K562 (cell line): ENCODE results near the gene CST8. TPM values are rescaled to one million over a fixed set of nuclear protein-coding genes. Genes with fewer than 3 reads are reported as not detected.

Experiments used
- ATAC-seq: fragments of 200-7000 bp; cut with Tn5 transposase; 3 replicates; pipeline ENCODE4 v1.9.1; 2020; ENCODE audit warnings: moderate library complexity
- BruUV-seq: library from RNA; stranded (reverse); fragments of 400-500 nt; replicated peaks from 2 replicates; lab custom pipeline; 2021; lab: Mats Ljungman, UMichigan
- CTCF ChIA-PET: fragments of 300-600 bp; formaldehyde crosslinking; extraction: SDS; loops from one replicate; lab custom pipeline; 2021; ENCODE audit warnings: low intra/inter-chr PET ratio; lab: Yijun Ruan, JAX
- POLR2A ChIA-PET: fragments of 300-600, 350-650 bp; sonication (Branson Sonifier 250); formaldehyde crosslinking; extraction: SDS; loops from one replicate; lab custom pipeline; 2021; ENCODE audit warnings: antibody characterized with exemption, inconsistent platforms; lab: Yijun Ruan, JAX
- DNase-seq, 4 experiments: peaks; one replicate each; pipeline versions ENCODE4 v3.0.0 to v3.0.0-alpha.2; 2011 to 2018; ENCODE audit warnings: low spot score in 3 of 4, mixed read lengths in 3 of 4; ENCODE audit errors: extremely low read depth in 1 of 4
- FAIRE-seq: peaks from 2 replicates; lab custom pipeline; 2011; peaks lifted over from hg19 to GRCh38; lab: Jason Lieb, UNC
- H2AFZ ChIP-seq: 2 replicates; pipeline ENCODE4 v1.6.0; 2011; ENCODE audit warnings: low read depth, low read length, control low read depth, inconsistent platforms
- H3K27ac ChIP-seq: fragments of 200-600 bp; 3 replicates; pipeline ENCODE4 v1.8.0; 2011; ENCODE audit warnings: low read depth, mild to moderate bottlenecking, control low read depth, inconsistent platforms, low read length, moderate library complexity, mixed read lengths; ENCODE audit errors: extremely low read depth
- H3K27me3 ChIP-seq, 2 experiments: fragments of 300-600 bp in 1 of 2; 2 replicates in 1 of 2; 3 replicates in 1 of 2; pipeline versions ENCODE4 v1.6.0 to v1.8.0; 2011; ENCODE audit warnings: inconsistent platforms in 2 of 2, low read length in 2 of 2, mild to moderate bottlenecking in 1 of 2, mixed read lengths in 1 of 2, moderate library complexity in 1 of 2; ENCODE audit not compliant: control insufficient read depth in 2 of 2, insufficient read depth in 2 of 2
- H3K36me3 ChIP-seq: fragments of 300-600 bp; 3 replicates; pipeline ENCODE4 v1.8.0; 2011; ENCODE audit warnings: mild to moderate bottlenecking, low read length, inconsistent platforms; ENCODE audit not compliant: control insufficient read depth, insufficient read depth
- H3K4me1 ChIP-seq, 2 experiments: fragments of 200-600 bp in 1 of 2; replicated peaks in 1 of 2; 2 replicates in 1 of 2; 3 replicates in 1 of 2; pipeline versions ENCODE4 v1.5.1 to v1.8.0; 2011; ENCODE audit warnings: inconsistent platforms in 2 of 2, low read length in 2 of 2, mild to moderate bottlenecking in 1 of 2, mixed read lengths in 1 of 2, moderate library complexity in 1 of 2; ENCODE audit not compliant: control insufficient read depth in 2 of 2, insufficient read depth in 2 of 2
- H3K4me2 ChIP-seq: 2 replicates; pipeline ENCODE4 v1.6.1; 2011; ENCODE audit warnings: low read length, control low read depth, inconsistent platforms, mixed read lengths; ENCODE audit not compliant: insufficient read depth
- H3K4me3 ChIP-seq: fragments of 200-600 bp; sonication (generic), shearing (Covaris generic); 2 replicates; pipeline ENCODE4 v1.5.1; 2016; ENCODE audit warnings: control low read depth, inconsistent platforms
- H3K79me2 ChIP-seq: fragments of 200-600 bp; 3 replicates; pipeline ENCODE4 v1.8.0; 2011; ENCODE audit warnings: low read length, inconsistent platforms; ENCODE audit not compliant: control insufficient read depth, insufficient read depth
- H3K9ac ChIP-seq, 2 experiments: 2 replicates each; pipeline versions ENCODE4 v1.6.0 to v1.6.1; 2011; ENCODE audit warnings: low read depth in 2 of 2, low read length in 2 of 2, control low read depth in 1 of 2, inconsistent platforms in 1 of 2, mild to moderate bottlenecking in 1 of 2, mixed read lengths in 1 of 2; ENCODE audit not compliant: insufficient read depth in 1 of 2
- H3K9me1 ChIP-seq: one replicate; pipeline ENCODE4 v1.6.0; 2011; ENCODE audit warnings: inconsistent platforms, mild to moderate bottlenecking, low read length, moderate library complexity; ENCODE audit not compliant: control insufficient read depth, insufficient read depth
- H3K9me3 ChIP-seq: replicated peaks from 2 replicates; pipeline ENCODE4 v1.5.1; 2011; ENCODE audit warnings: low read depth, low read length, inconsistent platforms; ENCODE audit not compliant: control insufficient read depth, insufficient read depth
- H4K20me1 ChIP-seq: replicated peaks from 2 replicates; pipeline ENCODE4 v1.6.1; 2011; ENCODE audit warnings: low read length, inconsistent platforms, mixed read lengths; ENCODE audit not compliant: control insufficient read depth, insufficient read depth
- ADNP ChIP-seq: fragments of 200-800 bp; sonication (Bioruptor generic); IDR thresholded peaks from 2 replicates; pipeline ENCODE4 v1.6.1; 2016; ENCODE audit warnings: missing genetic modification characterization, missing compliant biosample characterization
- HNRNPL ChIP-seq: fragments of 200-400 bp; formaldehyde crosslinking; IDR thresholded peaks from 2 replicates; pipeline ENCODE4 v1.6.1; 2017; ENCODE audit warnings: low read depth, mild to moderate bottlenecking, low read length
- WGBS: fragments of 100-300 bp; shearing (Covaris generic); methylation state at CpG from one replicate; pipeline ENCODE4 v1.1.6; 2016; ENCODE audit warnings: low coverage, mixed read lengths; ENCODE audit not compliant: insufficient coverage; ENCODE audit errors: missing lambda C conversion rate; 5-methylcytosine and 5-hydroxymethylcytosine counted together
- in situ Hi-C: fragments of 300-500 bp; cut with MboI; formaldehyde crosslinking; loops from 4 replicates; pipeline ENCODE4 v1.15.0; 2018; ENCODE audit warnings: inconsistent platforms, mixed read lengths
- intact Hi-C: fragments of 100-400 bp; cut with micrococcal nuclease; formaldehyde crosslinking; loops from 2 replicates; pipeline ENCODE4 v1.14.2; 2022
- polyA plus RNA-seq, 8 experiments: library from polyadenylated mRNA; depleted of rRNA in 4 of 8; stranded (reverse) in 5 of 8; unstranded in 3 of 8; fragments of >200 nt; fragmentation: Nextera tagmentation in 2 of 8; fragmentation: Illumina TruSeq in 1 of 8; extraction: Ambion mirVana in 2 of 8; extraction: Trizol in 1 of 8; gene quantifications; 2 replicates each; pipeline versions ENCODE4 v1.2.1 to v1.2.3, GENCODE V29; 2011 to 2014; ENCODE audit warnings: inconsistent platforms in 1 of 8, missing spikeins in 1 of 8
- total RNA-seq, 7 experiments: library from RNA; depleted of rRNA in 6 of 7; stranded (reverse); fragments of >200 nt in 6 of 7; fragmentation: Illumina TruSeq in 2 of 7; extraction: Trizol in 2 of 7; gene quantifications; 2 replicates each; pipeline versions ENCODE4 v1.2.1 to v1.2.3, GENCODE V29; 2011 to 2021; ENCODE audit warnings: low replicate concordance in 1 of 7
- TF ChIP-seq, protein P1 (sequence below): sonication (generic); formaldehyde crosslinking; IDR thresholded peaks from 2 replicates; pipeline ENCODE4 v1.8.1; 2022; ENCODE audit warnings: missing genetic modification reagents
- TF ChIP-seq, protein P2 (sequence below): IDR thresholded peaks from 2 replicates; pipeline ENCODE4 v1.6.1; 2014; ENCODE audit warnings: antibody characterized with exemption

CST8 gene
- total and polyA plus RNA-seq, 9 of the 15 experiments (the other 6 are each of a cell fraction or from before 2014, with no cell fraction given): not detected

GRCh38 chr20:23456409-23456808 lies 34.5 kb upstream of the CST8 start:
- intact Hi-C loops: no loop called here
- 0% methylated on average over 3 of the region's 3 CpGs for WGBS
- Histone ChIP-seq H3K4me1 (no peaks in the 10 kb centered on the region), H4K20me1 (no peaks in the 10 kb centered on the region), H3K79me2 (no peaks in the 10 kb centered on the region), H3K36me3 (no peaks in the 10 kb centered on the region), H3K9ac (no peak overlapping the region), H3K9me3 (no peaks in the 10 kb centered on the region), H3K4me2 (no peak overlapping the region), H3K4me3 (no peak overlapping the region), H3K27ac (no peak overlapping the region), H3K27me3 (peaks cover 0 to 38% of the 10 kb centered on the region in 2 experiments; a peak in 4 of 5 replicates), H3K9me1 (no peaks in the 10 kb centered on the region), H2AFZ (no peak overlapping the region)
- DNase-seq: no peak
- POLR2A ChIA-PET: no interaction called here
- CTCF ChIA-PET: no interaction called here
- ATAC-seq: no peak
- no TSS peak for BruUV-seq
- no peak for FAIRE-seq
- TF ChIP-seq, protein P1, sequence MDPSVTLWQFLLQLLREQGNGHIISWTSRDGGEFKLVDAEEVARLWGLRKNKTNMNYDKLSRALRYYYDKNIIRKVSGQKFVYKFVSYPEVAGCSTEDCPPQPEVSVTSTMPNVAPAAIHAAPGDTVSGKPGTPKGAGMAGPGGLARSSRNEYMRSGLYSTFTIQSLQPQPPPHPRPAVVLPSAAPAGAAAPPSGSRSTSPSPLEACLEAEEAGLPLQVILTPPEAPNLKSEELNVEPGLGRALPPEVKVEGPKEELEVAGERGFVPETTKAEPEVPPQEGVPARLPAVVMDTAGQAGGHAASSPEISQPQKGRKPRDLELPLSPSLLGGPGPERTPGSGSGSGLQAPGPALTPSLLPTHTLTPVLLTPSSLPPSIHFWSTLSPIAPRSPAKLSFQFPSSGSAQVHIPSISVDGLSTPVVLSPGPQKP (CRISPR knock-in tag): no peak
- no peak for TF ChIP-seq ADNP (tag)
- no peak for TF ChIP-seq HNRNPL
- TF ChIP-seq, protein P2, sequence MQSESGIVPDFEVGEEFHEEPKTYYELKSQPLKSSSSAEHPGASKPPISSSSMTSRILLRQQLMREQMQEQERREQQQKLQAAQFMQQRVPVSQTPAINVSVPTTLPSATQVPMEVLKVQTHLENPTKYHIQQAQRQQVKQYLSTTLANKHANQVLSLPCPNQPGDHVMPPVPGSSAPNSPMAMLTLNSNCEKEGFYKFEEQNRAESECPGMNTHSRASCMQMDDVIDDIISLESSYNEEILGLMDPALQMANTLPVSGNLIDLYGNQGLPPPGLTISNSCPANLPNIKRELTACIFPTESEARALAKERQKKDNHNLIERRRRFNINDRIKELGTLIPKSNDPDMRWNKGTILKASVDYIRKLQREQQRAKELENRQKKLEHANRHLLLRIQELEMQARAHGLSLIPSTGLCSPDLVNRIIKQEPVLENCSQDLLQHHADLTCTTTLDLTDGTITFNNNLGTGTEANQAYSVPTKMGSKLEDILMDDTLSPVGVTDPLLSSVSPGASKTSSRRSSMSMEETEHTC: no peak
- in situ Hi-C loops: no loop called here
